Smooth muscle cell (in vitro differentiated cells): ENCODE data around the gene MRPS22. TPM values are rescaled to one million over a fixed set of nuclear protein-coding genes. Genes with fewer than 3 reads are reported as not detected.
"Not testable (repeated sequence)": the region's sequence is repeated elsewhere in the genome, so short reads cannot be mapped to it uniquely, and the experiment has no call there.

Experiments used
- DNase-seq: peaks from one replicate; lab custom pipeline; 2025; ENCODE audit not compliant: unreplicated experiment; lab: John Stamatoyannopoulos, UW
- H2AFZ ChIP-seq: fragments of 200-600 bp; sonication (generic); 2 replicates; pipeline ENCODE4 v1.6.0; 2016; ENCODE audit warnings: antibody characterized with exemption, low read depth, mild to moderate bottlenecking
- H3F3A ChIP-seq: fragments of 200-600 bp; sonication (generic); 2 replicates; pipeline ENCODE4 v1.6.0; 2017; ENCODE audit warnings: antibody characterized with exemption, low read depth
- H3K27ac ChIP-seq: fragments of 200-600 bp; sonication (generic); 2 replicates; pipeline ENCODE4 v1.5.1; 2016; ENCODE audit warnings: low read depth, mild to moderate bottlenecking
- H3K27me3 ChIP-seq: fragments of 200-600 bp; sonication (generic); 2 replicates; pipeline ENCODE4 v1.6.1; 2016; ENCODE audit warnings: low read depth, mild to moderate bottlenecking
- H3K36me3 ChIP-seq: fragments of 200-600 bp; sonication (generic); 2 replicates; pipeline ENCODE4 v1.5.1; 2016; ENCODE audit warnings: low read depth
- H3K4me1 ChIP-seq: fragments of 200-600 bp; sonication (generic); 2 replicates; pipeline ENCODE4 v1.5.1; 2016; ENCODE audit warnings: low read depth
- H3K4me2 ChIP-seq: fragments of 200-600 bp; sonication (generic); 2 replicates; pipeline ENCODE4 v1.6.0; 2016; ENCODE audit warnings: mild to moderate bottlenecking
- H3K4me3 ChIP-seq: fragments of 200-600 bp; sonication (generic); 2 replicates; pipeline ENCODE4 v1.5.1; 2016; ENCODE audit warnings: mild to moderate bottlenecking
- H3K79me2 ChIP-seq: fragments of 200-600 bp; sonication (generic); 2 replicates; pipeline ENCODE4 v1.6.0; 2016; ENCODE audit warnings: low read depth, mild to moderate bottlenecking
- H3K9ac ChIP-seq: fragments of 200-600 bp; sonication (generic); 2 replicates; pipeline ENCODE4 v1.6.0; 2016; ENCODE audit warnings: low read depth
- H3K9me3 ChIP-seq: fragments of 200-600 bp; sonication (generic); replicated peaks from 2 replicates; pipeline ENCODE4 v1.5.1; 2016; ENCODE audit warnings: low read depth
- H4K20me1 ChIP-seq: fragments of 200-600 bp; sonication (generic); 2 replicates; pipeline ENCODE4 v1.6.0; 2016; ENCODE audit warnings: low read depth
- WGBS: methylation state at CpG from one replicate; pipeline ENCODE4 v1.1.7; 2016; ENCODE audit warnings: low lambda C conversion rate; 5-methylcytosine and 5-hydroxymethylcytosine counted together
- polyA plus RNA-seq: library from polyadenylated mRNA; unstranded; fragments of >200 nt; fragmentation: Nextera tagmentation; extraction: Ambion mirVana; gene quantifications from 2 replicates; pipeline ENCODE4 v1.2.1, GENCODE V29; 2016
- small RNA-seq: library from RNA; depleted of rRNA; stranded (forward); fragments of <200 nt; gene quantifications from one replicate; pipeline ENCODE3, GENCODE V24; 2014
- total RNA-seq: library from RNA; depleted of rRNA; stranded (reverse); fragments of >200 nt; gene quantifications from 2 replicates; pipeline ENCODE4 v1.2.3, GENCODE V29; 2014
- TF ChIP-seq, protein P1 (sequence below): fragments of 200-600 bp; sonication (generic); IDR thresholded peaks from 2 replicates; pipeline ENCODE4 v1.5.1; 2017; ENCODE audit warnings: borderline replicate concordance, mild to moderate bottlenecking, antibody characterized with exemption; ENCODE audit not compliant: insufficient read depth, poor library complexity, severe bottlenecking

The MRPS22 gene
- total and polyA plus RNA-seq, 2 experiments from 2014 or later: 70.5 to 96.0 TPM

DNA sequence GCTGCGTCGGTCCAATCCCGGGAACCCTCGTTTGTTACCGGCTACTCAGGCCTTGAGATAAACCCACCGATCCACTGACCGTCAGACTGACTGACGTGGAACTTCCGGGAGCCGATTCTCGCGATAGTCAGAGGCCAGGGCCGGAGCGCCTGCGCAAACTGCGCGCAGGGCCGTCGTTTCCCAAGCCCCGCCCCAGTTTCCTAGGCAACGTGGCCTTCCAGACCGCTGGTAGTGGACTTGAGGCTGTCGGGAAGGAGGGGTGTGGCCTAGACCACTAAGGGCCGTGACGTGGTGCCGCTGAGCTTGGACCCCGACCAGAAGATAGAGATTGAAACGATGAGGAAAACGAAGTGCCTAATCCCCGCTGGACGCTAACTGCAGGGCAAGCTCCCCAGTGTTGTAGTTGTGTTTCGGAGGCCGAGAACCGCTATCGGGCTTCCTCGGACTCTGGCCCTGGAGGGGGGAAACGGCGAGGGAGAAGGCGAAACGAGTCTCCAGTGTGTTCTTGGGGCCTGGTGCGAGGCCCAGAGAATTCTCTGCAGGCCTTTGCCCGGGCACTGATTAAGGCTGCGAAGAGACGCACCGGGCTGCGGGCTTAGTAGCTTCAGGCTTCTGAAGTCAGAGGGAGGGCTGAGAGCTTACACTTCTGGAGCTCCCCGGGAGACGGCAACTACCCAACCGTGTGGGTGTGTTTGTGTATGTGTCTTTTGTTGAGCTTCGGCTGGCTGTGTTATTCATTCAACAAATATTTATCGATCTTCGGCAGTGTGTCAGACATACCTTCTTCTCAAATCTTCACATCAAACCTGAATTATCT lies 45.9 kb downstream of the MRPS22 start, which contains the start of gene COPB2:
TSS of gene COPB2 (minus strand) at position 96 of the 817 bp plus-strand sequence. CDS start 97 bp downstream, outside the sequence.
- H3K27me3 ChIP-seq: no peaks in the 10 kb centered on the region
- H3K36me3 ChIP-seq: no peaks in the 10 kb centered on the region
- H3K4me3 ChIP-seq: peak within 1 kb of the TSS; percentile 97
- TF ChIP-seq, protein P1, sequence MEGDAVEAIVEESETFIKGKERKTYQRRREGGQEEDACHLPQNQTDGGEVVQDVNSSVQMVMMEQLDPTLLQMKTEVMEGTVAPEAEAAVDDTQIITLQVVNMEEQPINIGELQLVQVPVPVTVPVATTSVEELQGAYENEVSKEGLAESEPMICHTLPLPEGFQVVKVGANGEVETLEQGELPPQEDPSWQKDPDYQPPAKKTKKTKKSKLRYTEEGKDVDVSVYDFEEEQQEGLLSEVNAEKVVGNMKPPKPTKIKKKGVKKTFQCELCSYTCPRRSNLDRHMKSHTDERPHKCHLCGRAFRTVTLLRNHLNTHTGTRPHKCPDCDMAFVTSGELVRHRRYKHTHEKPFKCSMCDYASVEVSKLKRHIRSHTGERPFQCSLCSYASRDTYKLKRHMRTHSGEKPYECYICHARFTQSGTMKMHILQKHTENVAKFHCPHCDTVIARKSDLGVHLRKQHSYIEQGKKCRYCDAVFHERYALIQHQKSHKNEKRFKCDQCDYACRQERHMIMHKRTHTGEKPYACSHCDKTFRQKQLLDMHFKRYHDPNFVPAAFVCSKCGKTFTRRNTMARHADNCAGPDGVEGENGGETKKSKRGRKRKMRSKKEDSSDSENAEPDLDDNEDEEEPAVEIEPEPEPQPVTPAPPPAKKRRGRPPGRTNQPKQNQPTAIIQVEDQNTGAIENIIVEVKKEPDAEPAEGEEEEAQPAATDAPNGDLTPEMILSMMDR: no peak
- H3K4me1 ChIP-seq: peaks cover 19% of the 10 kb centered on the region
- no peaks in the 10 kb centered on the region for H3K9me3 ChIP-seq
- H3K9ac ChIP-seq: peak within 1 kb of the TSS; percentile 100
- 1% methylated on average over 52 of the region's 52 CpGs for WGBS
- peak within 1 kb of the TSS; percentile 100 for H3K27ac ChIP-seq
- peaks cover 62% of the 10 kb centered on the region for H3K79me2 ChIP-seq
- peak within 1 kb of the TSS; percentile 73 for H2AFZ ChIP-seq
- DNase-seq: peak; percentile 95
- peaks cover 35% of the 10 kb centered on the region for H4K20me1 ChIP-seq
- peak within 1 kb of the TSS; percentile 97 for H3K4me2 ChIP-seq
- no peaks in the 10 kb centered on the region for H3F3A ChIP-seq

DNA sequence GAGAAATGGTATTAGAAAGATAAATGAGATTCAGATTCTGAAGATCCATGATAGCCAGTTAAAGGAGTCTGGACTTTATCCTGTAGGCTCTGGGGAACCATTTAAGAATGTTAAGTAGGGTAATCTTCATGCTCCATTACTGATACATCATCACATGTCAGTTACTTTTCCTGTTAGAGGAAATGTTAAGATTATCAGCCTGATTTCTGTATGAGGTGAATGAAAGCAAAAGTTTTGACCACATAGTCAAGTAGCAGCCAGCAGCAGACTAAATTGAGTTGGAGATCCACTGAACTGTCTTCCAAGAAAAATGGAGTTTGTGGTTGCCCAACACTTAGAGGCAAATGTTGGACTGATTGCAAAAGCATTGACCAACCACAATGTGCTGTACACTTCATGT lies 50.3 kb downstream of the MRPS22 start:
- Histone ChIP-seq H3K79me2 (peaks cover 19% of the 10 kb centered on the region), H3K27me3 (no peaks in the 10 kb centered on the region), H4K20me1 (no peaks in the 10 kb centered on the region), H3K27ac (no peak overlapping the region), H3K9ac (no peak overlapping the region), H3F3A (no peaks in the 10 kb centered on the region), H3K36me3 (no peaks in the 10 kb centered on the region), H3K4me2 (no peak overlapping the region), H2AFZ (no peak overlapping the region), H3K9me3 (no peaks in the 10 kb centered on the region), H3K4me1 (peaks cover 9% of the 10 kb centered on the region), H3K4me3 (no peak overlapping the region)
- DNase-seq: no peak
- TF ChIP-seq, protein P1: no peak

DNA sequence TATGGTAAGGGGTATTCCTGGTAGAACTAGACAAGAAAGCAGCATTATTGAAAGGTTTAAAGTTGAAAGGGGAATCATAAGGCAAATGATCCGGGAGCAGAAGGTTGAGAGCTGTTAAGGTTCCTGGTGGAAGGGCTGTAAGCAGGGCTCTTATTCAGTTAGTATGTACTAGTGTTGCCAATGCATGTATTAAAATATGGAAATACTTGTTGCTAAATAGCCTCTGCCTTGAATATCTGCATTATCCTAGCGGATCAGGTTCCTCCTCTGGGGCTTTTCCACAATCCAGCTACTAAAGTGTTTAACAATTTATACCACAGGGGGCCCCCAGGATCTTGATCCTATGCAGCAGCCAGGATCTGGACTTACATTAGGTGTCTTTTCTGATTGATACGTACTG lies 52.9 kb downstream of the MRPS22 start:
- DNase-seq: no peak
- H3K9ac ChIP-seq: no peak overlapping the region
- H3K27me3 ChIP-seq: no peaks in the 10 kb centered on the region
- TF ChIP-seq, protein P1: no peak
- H3K36me3 ChIP-seq: no peaks in the 10 kb centered on the region
- H3F3A ChIP-seq: no peaks in the 10 kb centered on the region
- no peak overlapping the region for H3K27ac ChIP-seq
- peaks cover 2% of the 10 kb centered on the region for H3K79me2 ChIP-seq
- H3K9me3 ChIP-seq: no peaks in the 10 kb centered on the region
- 88% methylated on average over 3 of the region's 3 CpGs for WGBS
- H4K20me1 ChIP-seq: no peaks in the 10 kb centered on the region
- H3K4me3 ChIP-seq: no peak overlapping the region
- H3K4me2 ChIP-seq: no peak overlapping the region
- H2AFZ ChIP-seq: no peak overlapping the region
- H3K4me1 ChIP-seq: no peaks in the 10 kb centered on the region

DNA sequence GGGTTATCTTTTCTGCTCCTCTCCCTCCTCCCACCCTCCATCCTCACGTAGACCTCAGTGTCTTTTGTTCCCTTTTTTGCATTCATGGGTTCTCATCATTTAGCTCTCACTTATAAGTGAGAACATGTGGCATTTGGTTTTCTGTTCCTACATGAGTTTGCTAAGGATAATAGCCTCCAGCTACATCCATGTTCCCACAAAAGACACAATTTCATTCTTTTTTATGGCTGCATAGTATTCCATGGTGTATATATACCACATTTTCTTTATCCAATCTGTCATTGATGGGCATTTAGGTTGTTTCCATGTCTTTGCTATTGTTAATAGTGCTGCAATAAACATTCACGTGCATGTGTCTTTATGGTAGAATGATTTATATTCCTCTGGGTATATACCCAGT lies 57.3 kb downstream of the MRPS22 start:
- H3K4me2 ChIP-seq, H4K20me1 ChIP-seq, DNase-seq: not testable (repeated sequence)

More for the DNA sequence above, 57.3 kb downstream of the MRPS22 start:
- not testable (repeated sequence) for H3K4me3 ChIP-seq, H3F3A ChIP-seq, H3K27me3 ChIP-seq, H2AFZ ChIP-seq, H3K27ac ChIP-seq, H3K9ac ChIP-seq, H3K36me3 ChIP-seq, H3K4me1 ChIP-seq, H3K9me3 ChIP-seq, H3K79me2 ChIP-seq
- 95% methylated on average over 2 of the region's 2 CpGs for WGBS

Small RNA genes lying within 50 kb of the gene (small RNA-seq; reads per million reads assigned to genes)
- not detected for gene RF00026

Other genes with a start within 250 kb of the MRPS22 start
- 157 and 259 TPM in 2 replicates for gene COPB2, start 45.6 kb downstream of the MRPS22 start, total RNA-seq
- gene COPB2, start 45.6 kb downstream of the MRPS22 start, polyA plus RNA-seq: 173 and 194 TPM in 2 replicates
- not detected in 2 replicates for gene RBP2, start 132.5 kb downstream of the MRPS22 start, total RNA-seq
- gene RBP2, start 132.5 kb downstream of the MRPS22 start, polyA plus RNA-seq: not detected in 2 replicates
- 3.7 and 16.6 TPM in 2 replicates for gene RBP1, start 195.7 kb downstream of the MRPS22 start, total RNA-seq
- 30.2 and 35.0 TPM in 2 replicates for gene RBP1, start 195.7 kb downstream of the MRPS22 start, polyA plus RNA-seq